Ishikawa (cell line): ENCODE measurements around the gene KIF3C.

Source experiments
- CEBPB ChIP-seq: IDR thresholded peaks from 2 replicates; pipeline ENCODE4 v1.6.1; 2012
- CREB1 ChIP-seq: IDR thresholded peaks from 2 replicates; pipeline ENCODE4 v1.6.1; 2012; ENCODE audit warnings: low read depth
- EGR1 ChIP-seq: IDR thresholded peaks from 2 replicates; pipeline ENCODE4 v1.6.1; 2012
- FOXM1 ChIP-seq: IDR thresholded peaks from 2 replicates; pipeline ENCODE4 v1.6.1; 2012; ENCODE audit warnings: low read depth, borderline replicate concordance
- NFIC ChIP-seq: IDR thresholded peaks from 2 replicates; pipeline ENCODE4 v1.6.1; 2012
- RAD21 ChIP-seq: IDR thresholded peaks from 2 replicates; pipeline ENCODE4 v1.6.1; 2012; ENCODE audit warnings: low read depth
- TAF1 ChIP-seq: IDR thresholded peaks from 2 replicates; pipeline ENCODE4 v1.6.1; 2012; ENCODE audit warnings: low read depth, mild to moderate bottlenecking
- TCF12 ChIP-seq: IDR thresholded peaks from 2 replicates; pipeline ENCODE4 v1.6.1; 2012; ENCODE audit warnings: low read depth
- TEAD4 ChIP-seq: IDR thresholded peaks from 2 replicates; pipeline ENCODE4 v1.6.1; 2012
- YY1 ChIP-seq: IDR thresholded peaks from 2 replicates; pipeline ENCODE4 v1.6.1; 2012; ENCODE audit warnings: low read depth
- ZBTB7A ChIP-seq: IDR thresholded peaks from 2 replicates; pipeline ENCODE4 v1.6.1; 2012; ENCODE audit warnings: low read depth
- TF ChIP-seq, protein P1 (sequence below): IDR thresholded peaks from 2 replicates; pipeline ENCODE4 v1.6.1; 2012
- TF ChIP-seq, protein P2 (sequence below): IDR thresholded peaks from 2 replicates; pipeline ENCODE4 v1.6.1; 2012; ENCODE audit warnings: low read depth, mild to moderate bottlenecking
- TF ChIP-seq, protein P3 (sequence below): IDR thresholded peaks from 2 replicates; pipeline ENCODE4 v1.6.1; 2012

The KIF3C gene

DNA sequence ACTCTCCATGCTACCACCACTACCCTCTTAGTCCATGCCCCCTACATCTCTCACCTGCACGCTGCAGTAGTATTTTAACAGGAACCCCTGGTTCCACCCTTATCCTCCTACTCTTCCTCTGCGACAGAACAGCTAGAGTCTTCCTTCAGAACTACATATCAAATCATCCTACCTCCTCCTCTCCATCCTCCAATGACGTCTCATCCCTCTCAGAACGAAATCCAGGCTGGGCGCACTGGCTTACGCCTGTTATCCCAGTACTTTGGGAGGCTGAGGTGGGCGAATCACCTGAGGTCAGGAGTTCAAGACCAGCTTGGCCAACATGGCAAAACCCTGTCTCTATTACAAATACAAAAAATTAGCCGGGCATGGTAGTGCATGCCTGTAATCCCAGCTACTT lies 10.3 kb upstream of the KIF3C start:
- TF ChIP-seq TEAD4: no peak

DNA sequence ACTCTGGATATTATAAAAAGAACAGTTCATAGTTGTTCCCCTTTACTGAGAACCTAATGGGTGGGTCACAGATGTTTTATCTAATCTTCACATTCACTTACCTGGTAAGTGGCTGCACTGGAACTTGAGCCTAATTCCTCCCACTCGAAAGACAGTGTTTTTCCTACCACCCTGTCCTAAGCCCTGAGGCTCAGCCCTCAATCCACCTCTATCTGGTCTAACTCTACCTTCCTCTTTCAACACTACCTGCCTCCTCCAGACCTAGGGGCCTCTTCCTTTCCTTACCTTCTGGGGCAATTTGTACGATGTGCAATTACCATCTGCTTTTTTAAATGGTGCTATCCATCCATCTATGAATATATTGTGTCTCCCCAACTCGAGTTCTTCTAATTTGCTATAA lies 9.7 kb upstream of the KIF3C start:
- no peak for TF ChIP-seq CREB1
- no peak for TF ChIP-seq YY1
- TF ChIP-seq TEAD4: no peak
- TF ChIP-seq TAF1: no peak
- no peak for TF ChIP-seq FOXM1
- TF ChIP-seq, protein P1, sequence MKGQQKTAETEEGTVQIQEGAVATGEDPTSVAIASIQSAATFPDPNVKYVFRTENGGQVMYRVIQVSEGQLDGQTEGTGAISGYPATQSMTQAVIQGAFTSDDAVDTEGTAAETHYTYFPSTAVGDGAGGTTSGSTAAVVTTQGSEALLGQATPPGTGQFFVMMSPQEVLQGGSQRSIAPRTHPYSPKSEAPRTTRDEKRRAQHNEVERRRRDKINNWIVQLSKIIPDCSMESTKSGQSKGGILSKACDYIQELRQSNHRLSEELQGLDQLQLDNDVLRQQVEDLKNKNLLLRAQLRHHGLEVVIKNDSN: no peak
- no peak for TF ChIP-seq CEBPB
- TF ChIP-seq TCF12: no peak
- TF ChIP-seq, protein P2, sequence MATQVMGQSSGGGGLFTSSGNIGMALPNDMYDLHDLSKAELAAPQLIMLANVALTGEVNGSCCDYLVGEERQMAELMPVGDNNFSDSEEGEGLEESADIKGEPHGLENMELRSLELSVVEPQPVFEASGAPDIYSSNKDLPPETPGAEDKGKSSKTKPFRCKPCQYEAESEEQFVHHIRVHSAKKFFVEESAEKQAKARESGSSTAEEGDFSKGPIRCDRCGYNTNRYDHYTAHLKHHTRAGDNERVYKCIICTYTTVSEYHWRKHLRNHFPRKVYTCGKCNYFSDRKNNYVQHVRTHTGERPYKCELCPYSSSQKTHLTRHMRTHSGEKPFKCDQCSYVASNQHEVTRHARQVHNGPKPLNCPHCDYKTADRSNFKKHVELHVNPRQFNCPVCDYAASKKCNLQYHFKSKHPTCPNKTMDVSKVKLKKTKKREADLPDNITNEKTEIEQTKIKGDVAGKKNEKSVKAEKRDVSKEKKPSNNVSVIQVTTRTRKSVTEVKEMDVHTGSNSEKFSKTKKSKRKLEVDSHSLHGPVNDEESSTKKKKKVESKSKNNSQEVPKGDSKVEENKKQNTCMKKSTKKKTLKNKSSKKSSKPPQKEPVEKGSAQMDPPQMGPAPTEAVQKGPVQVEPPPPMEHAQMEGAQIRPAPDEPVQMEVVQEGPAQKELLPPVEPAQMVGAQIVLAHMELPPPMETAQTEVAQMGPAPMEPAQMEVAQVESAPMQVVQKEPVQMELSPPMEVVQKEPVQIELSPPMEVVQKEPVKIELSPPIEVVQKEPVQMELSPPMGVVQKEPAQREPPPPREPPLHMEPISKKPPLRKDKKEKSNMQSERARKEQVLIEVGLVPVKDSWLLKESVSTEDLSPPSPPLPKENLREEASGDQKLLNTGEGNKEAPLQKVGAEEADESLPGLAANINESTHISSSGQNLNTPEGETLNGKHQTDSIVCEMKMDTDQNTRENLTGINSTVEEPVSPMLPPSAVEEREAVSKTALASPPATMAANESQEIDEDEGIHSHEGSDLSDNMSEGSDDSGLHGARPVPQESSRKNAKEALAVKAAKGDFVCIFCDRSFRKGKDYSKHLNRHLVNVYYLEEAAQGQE: no peak

DNA sequence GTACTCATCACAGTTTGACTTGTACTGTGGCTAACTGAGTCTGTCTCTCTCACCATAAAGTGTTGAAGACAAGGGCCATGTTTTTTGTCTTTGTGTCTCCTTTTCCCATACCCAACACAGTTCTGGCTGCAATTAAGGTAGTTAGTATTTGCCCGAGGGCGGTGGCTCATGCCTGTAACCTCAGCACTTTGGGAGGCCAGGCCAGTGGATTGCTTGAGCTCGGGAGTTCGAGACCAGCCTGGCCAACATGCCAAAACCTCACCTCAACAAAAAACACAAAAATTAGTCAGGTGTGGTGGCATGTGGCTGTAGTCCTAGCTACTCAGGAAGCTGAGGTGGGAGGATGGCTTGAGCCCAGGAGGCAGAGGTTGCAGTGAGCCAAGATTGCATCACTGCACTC lies 6.9 kb upstream of the KIF3C start:
- no peak for TF ChIP-seq NFIC
- TF ChIP-seq, protein P3, sequence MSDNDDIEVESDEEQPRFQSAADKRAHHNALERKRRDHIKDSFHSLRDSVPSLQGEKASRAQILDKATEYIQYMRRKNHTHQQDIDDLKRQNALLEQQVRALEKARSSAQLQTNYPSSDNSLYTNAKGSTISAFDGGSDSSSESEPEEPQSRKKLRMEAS: no peak
- TF ChIP-seq, protein P1: no peak
- TF ChIP-seq TCF12: no peak
- TF ChIP-seq TAF1: no peak
- no peak for TF ChIP-seq EGR1

DNA sequence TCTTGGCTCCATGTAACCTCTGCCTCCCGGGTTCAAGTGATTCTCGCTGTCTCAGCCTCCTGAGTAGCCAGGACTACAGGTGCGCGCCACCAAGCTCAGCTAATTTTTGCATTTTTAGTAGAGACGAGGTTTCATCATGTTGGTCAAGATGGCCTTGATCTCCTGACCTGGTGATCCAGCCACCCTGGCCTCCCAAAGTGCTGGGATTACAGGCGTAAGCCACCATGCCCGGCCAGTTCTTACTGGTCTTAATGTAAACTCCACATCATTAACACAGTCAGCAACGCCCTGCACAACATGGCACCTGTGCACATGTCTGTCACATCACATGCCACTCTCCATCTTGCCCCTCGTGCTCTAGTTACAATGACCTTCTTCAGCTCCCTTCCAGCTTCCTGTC lies 5.8 kb upstream of the KIF3C start:
- TF ChIP-seq TEAD4 (no peak), ZBTB7A (no peak), RAD21 (no peak), NFIC (no peak), TAF1 (no peak)
- TF ChIP-seq, protein P2: no peak
- TF ChIP-seq, protein P3: no peak

DNA sequence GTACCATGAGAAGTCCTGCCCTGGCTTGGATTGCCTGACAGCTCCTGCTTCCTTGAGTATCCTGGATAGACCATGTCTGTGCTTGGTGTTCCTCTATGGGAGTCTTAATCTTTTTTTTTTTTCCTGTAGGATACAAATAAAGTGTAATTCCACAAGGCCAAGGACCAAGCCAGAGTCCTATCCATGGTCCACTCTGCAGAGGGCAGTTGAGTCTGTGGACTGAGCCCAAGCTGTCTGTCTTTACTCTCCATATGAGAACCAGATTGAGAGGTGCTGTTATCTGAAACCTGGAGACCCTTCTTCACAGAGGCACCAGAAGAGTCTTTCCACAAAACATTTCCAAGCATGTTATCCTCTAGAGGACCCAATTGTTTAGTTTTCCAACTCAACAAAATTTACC lies 1.4 kb upstream of the KIF3C start:
- TF ChIP-seq RAD21 (peak; percentile 75), CEBPB (no peak)

DNA sequence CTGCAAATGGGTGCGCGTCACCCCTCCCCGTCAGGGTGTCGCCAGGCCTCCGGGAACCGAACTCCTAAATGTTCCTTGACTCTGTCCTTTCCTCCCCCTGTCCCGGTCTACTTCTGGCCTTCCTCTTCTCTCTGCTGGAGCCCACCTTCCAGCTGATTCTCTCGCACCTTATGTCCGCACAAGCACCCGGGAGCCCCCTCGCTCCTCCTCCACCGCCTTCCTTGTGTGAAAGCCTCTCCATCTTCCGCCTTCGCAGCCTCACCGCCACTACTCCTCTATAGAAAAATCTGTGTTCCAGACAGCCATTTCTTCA lies 627 bp upstream of the KIF3C start:
- TF ChIP-seq, protein P3: no peak
- no peak for TF ChIP-seq TCF12
- no peak for TF ChIP-seq FOXM1

DNA sequence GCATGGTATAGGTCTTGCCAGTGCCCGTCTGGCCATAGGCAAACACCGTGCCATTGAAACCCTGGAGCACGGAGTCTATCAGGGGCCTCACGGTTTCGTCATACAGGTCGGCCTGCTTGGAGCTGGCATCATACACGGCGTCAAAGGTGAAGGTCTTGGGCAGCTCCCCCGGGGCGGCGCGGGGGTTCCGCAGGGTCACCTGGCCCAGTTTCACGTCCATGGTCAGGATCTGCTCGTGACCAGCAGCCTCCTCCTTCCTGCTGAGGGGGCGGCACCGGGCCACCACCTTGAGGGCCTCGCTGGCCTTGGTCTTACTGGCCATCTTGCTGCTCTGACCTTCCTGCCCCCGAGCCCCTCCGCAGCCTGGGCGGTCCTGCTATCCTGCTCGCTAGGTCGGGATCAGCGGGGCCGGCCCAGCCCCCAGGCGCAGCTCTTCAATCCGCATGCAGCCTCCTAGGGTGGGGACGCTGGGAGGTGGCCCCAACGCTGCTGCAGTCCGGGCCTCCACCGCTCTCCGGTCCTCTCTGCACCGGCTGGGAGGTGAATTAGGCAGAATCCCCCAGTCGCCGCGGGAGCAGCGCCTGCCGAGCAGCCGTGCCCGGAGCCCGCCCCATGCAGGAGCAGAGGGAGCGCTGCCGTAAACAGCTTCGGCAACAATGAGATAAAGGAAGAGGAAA lies 563 bp downstream of the KIF3C start:
- TF ChIP-seq, protein P2: no peak
- TF ChIP-seq ZBTB7A: 0 out of 2 replicates have a peak, but pooled peaks have one; percentile 7
